K562 (cell line): ENCODE measurements around the gene VPS16. TPM values are rescaled to one million over a fixed set of nuclear protein-coding genes. Genes with fewer than 3 reads are reported as not detected.
A peak's percentile ranks its signal among the peaks of the same experiment; 100 is the strongest.

Source experiments
- ATAC-seq: fragments of 200-7000 bp; cut with Tn5 transposase; 3 replicates; pipeline ENCODE4 v1.9.1; 2020; ENCODE audit warnings: moderate library complexity
- BruUV-seq: library from RNA; stranded (reverse); fragments of 400-500 nt; replicated peaks from 2 replicates; lab custom pipeline; 2021; lab: Mats Ljungman, UMichigan
- CTCF ChIA-PET: fragments of 300-600 bp; formaldehyde crosslinking; extraction: SDS; loops from one replicate; lab custom pipeline; 2021; ENCODE audit warnings: low intra/inter-chr PET ratio; lab: Yijun Ruan, JAX
- POLR2A ChIA-PET: fragments of 300-600, 350-650 bp; sonication (Branson Sonifier 250); formaldehyde crosslinking; extraction: SDS; loops from one replicate; lab custom pipeline; 2021; ENCODE audit warnings: antibody characterized with exemption, inconsistent platforms; lab: Yijun Ruan, JAX
- DNase-seq, 4 experiments: peaks; one replicate each; pipeline versions ENCODE4 v3.0.0 to v3.0.0-alpha.2; 2011 to 2018; ENCODE audit warnings: low spot score in 3 of 4, mixed read lengths in 3 of 4; ENCODE audit errors: extremely low read depth in 1 of 4
- FAIRE-seq: peaks from 2 replicates; lab custom pipeline; 2011; peaks lifted over from hg19 to GRCh38; lab: Jason Lieb, UNC
- H2AFZ ChIP-seq: 2 replicates; pipeline ENCODE4 v1.6.0; 2011; ENCODE audit warnings: low read depth, low read length, control low read depth, inconsistent platforms
- H3K27ac ChIP-seq: fragments of 200-600 bp; 3 replicates; pipeline ENCODE4 v1.8.0; 2011; ENCODE audit warnings: low read depth, mild to moderate bottlenecking, control low read depth, inconsistent platforms, low read length, moderate library complexity, mixed read lengths; ENCODE audit errors: extremely low read depth
- H3K27me3 ChIP-seq, 2 experiments: fragments of 300-600 bp in 1 of 2; 2 replicates in 1 of 2; 3 replicates in 1 of 2; pipeline versions ENCODE4 v1.6.0 to v1.8.0; 2011; ENCODE audit warnings: inconsistent platforms in 2 of 2, low read length in 2 of 2, mild to moderate bottlenecking in 1 of 2, mixed read lengths in 1 of 2, moderate library complexity in 1 of 2; ENCODE audit not compliant: control insufficient read depth in 2 of 2, insufficient read depth in 2 of 2
- H3K36me3 ChIP-seq: fragments of 300-600 bp; 3 replicates; pipeline ENCODE4 v1.8.0; 2011; ENCODE audit warnings: mild to moderate bottlenecking, low read length, inconsistent platforms; ENCODE audit not compliant: control insufficient read depth, insufficient read depth
- H3K4me1 ChIP-seq, 2 experiments: fragments of 200-600 bp in 1 of 2; replicated peaks in 1 of 2; 2 replicates in 1 of 2; 3 replicates in 1 of 2; pipeline versions ENCODE4 v1.5.1 to v1.8.0; 2011; ENCODE audit warnings: inconsistent platforms in 2 of 2, low read length in 2 of 2, mild to moderate bottlenecking in 1 of 2, mixed read lengths in 1 of 2, moderate library complexity in 1 of 2; ENCODE audit not compliant: control insufficient read depth in 2 of 2, insufficient read depth in 2 of 2
- H3K4me2 ChIP-seq: 2 replicates; pipeline ENCODE4 v1.6.1; 2011; ENCODE audit warnings: low read length, control low read depth, inconsistent platforms, mixed read lengths; ENCODE audit not compliant: insufficient read depth
- H3K4me3 ChIP-seq: fragments of 200-600 bp; sonication (generic), shearing (Covaris generic); 2 replicates; pipeline ENCODE4 v1.5.1; 2016; ENCODE audit warnings: control low read depth, inconsistent platforms
- H3K79me2 ChIP-seq: fragments of 200-600 bp; 3 replicates; pipeline ENCODE4 v1.8.0; 2011; ENCODE audit warnings: low read length, inconsistent platforms; ENCODE audit not compliant: control insufficient read depth, insufficient read depth
- H3K9ac ChIP-seq, 2 experiments: 2 replicates each; pipeline versions ENCODE4 v1.6.0 to v1.6.1; 2011; ENCODE audit warnings: low read depth in 2 of 2, low read length in 2 of 2, control low read depth in 1 of 2, inconsistent platforms in 1 of 2, mild to moderate bottlenecking in 1 of 2, mixed read lengths in 1 of 2; ENCODE audit not compliant: insufficient read depth in 1 of 2
- H3K9me1 ChIP-seq: one replicate; pipeline ENCODE4 v1.6.0; 2011; ENCODE audit warnings: inconsistent platforms, mild to moderate bottlenecking, low read length, moderate library complexity; ENCODE audit not compliant: control insufficient read depth, insufficient read depth
- H3K9me3 ChIP-seq: replicated peaks from 2 replicates; pipeline ENCODE4 v1.5.1; 2011; ENCODE audit warnings: low read depth, low read length, inconsistent platforms; ENCODE audit not compliant: control insufficient read depth, insufficient read depth
- H4K20me1 ChIP-seq: replicated peaks from 2 replicates; pipeline ENCODE4 v1.6.1; 2011; ENCODE audit warnings: low read length, inconsistent platforms, mixed read lengths; ENCODE audit not compliant: control insufficient read depth, insufficient read depth
- ARID1B ChIP-seq: fragments of 450-650 bp; IDR thresholded peaks from 2 replicates; pipeline ENCODE4 v1.6.1; 2016; ENCODE audit warnings: antibody characterized with exemption, mild to moderate bottlenecking, inconsistent platforms
- BHLHE40 ChIP-seq: IDR thresholded peaks from 2 replicates; pipeline ENCODE4 v1.6.1; 2011; ENCODE audit warnings: low read length, improper control_type of control experiment
- BMI1 ChIP-seq: fragments of 150-350 bp; IDR thresholded peaks from 2 replicates; pipeline ENCODE4 v1.6.1; 2014; ENCODE audit warnings: low read length
- DNMT1 ChIP-seq: fragments of 450-650 bp; IDR thresholded peaks from 2 replicates; pipeline ENCODE4 v1.6.1; 2016; ENCODE audit warnings: antibody characterized with exemption, mild to moderate bottlenecking
- ERF ChIP-seq: fragments of 450-650 bp; formaldehyde crosslinking; IDR thresholded peaks from 2 replicates; pipeline ENCODE4 v1.4.0; 2020; ENCODE audit warnings: mild to moderate bottlenecking, mixed read lengths
- GATAD2B ChIP-seq: fragments of 450-650 bp; IDR thresholded peaks from 2 replicates; pipeline ENCODE4 v1.6.1; 2017; ENCODE audit warnings: mild to moderate bottlenecking, borderline replicate concordance
- HDAC8 ChIP-seq: fragments of 450-650 bp; IDR thresholded peaks from 2 replicates; pipeline ENCODE4 v1.6.1; 2016; ENCODE audit warnings: mild to moderate bottlenecking, missing genetic modification characterization, moderate library complexity, missing compliant biosample characterization
- MECOM ChIP-seq: fragments of 250-450 bp; sonication (Bioruptor Pico); IDR thresholded peaks from 2 replicates; pipeline ENCODE4 v1.8.0; 2022; ENCODE audit warnings: inconsistent platforms
- PHF21A ChIP-seq: fragments of 450-650 bp; IDR thresholded peaks from 2 replicates; pipeline ENCODE4 v1.6.1; 2017; ENCODE audit warnings: low read depth, borderline replicate concordance
- THAP12 ChIP-seq: fragments of 250-450 bp; sonication (Bioruptor Pico); IDR thresholded peaks from 2 replicates; pipeline ENCODE4 v1.9.0; 2021; ENCODE audit warnings: mild to moderate bottlenecking, inconsistent platforms
- WGBS: fragments of 100-300 bp; shearing (Covaris generic); methylation state at CpG from one replicate; pipeline ENCODE4 v1.1.6; 2016; ENCODE audit warnings: low coverage, mixed read lengths; ENCODE audit not compliant: insufficient coverage; ENCODE audit errors: missing lambda C conversion rate; 5-methylcytosine and 5-hydroxymethylcytosine counted together
- in situ Hi-C: fragments of 300-500 bp; cut with MboI; formaldehyde crosslinking; loops from 4 replicates; pipeline ENCODE4 v1.15.0; 2018; ENCODE audit warnings: inconsistent platforms, mixed read lengths
- intact Hi-C: fragments of 100-400 bp; cut with micrococcal nuclease; formaldehyde crosslinking; loops from 2 replicates; pipeline ENCODE4 v1.14.2; 2022
- polyA plus RNA-seq, 8 experiments: library from polyadenylated mRNA; depleted of rRNA in 4 of 8; stranded (reverse) in 5 of 8; unstranded in 3 of 8; fragments of >200 nt; fragmentation: Nextera tagmentation in 2 of 8; fragmentation: Illumina TruSeq in 1 of 8; extraction: Ambion mirVana in 2 of 8; extraction: Trizol in 1 of 8; gene quantifications; 2 replicates each; pipeline versions ENCODE4 v1.2.1 to v1.2.3, GENCODE V29; 2011 to 2014; ENCODE audit warnings: inconsistent platforms in 1 of 8, missing spikeins in 1 of 8
- total RNA-seq, 7 experiments: library from RNA; depleted of rRNA in 6 of 7; stranded (reverse); fragments of >200 nt in 6 of 7; fragmentation: Illumina TruSeq in 2 of 7; extraction: Trizol in 2 of 7; gene quantifications; 2 replicates each; pipeline versions ENCODE4 v1.2.1 to v1.2.3, GENCODE V29; 2011 to 2021; ENCODE audit warnings: low replicate concordance in 1 of 7

The VPS16 gene
- total and polyA plus RNA-seq, 9 of the 15 experiments (the other 6 are each of a cell fraction or from before 2014, with no cell fraction given): 6.8 to 24.7 (median 14.0) TPM

DNA sequence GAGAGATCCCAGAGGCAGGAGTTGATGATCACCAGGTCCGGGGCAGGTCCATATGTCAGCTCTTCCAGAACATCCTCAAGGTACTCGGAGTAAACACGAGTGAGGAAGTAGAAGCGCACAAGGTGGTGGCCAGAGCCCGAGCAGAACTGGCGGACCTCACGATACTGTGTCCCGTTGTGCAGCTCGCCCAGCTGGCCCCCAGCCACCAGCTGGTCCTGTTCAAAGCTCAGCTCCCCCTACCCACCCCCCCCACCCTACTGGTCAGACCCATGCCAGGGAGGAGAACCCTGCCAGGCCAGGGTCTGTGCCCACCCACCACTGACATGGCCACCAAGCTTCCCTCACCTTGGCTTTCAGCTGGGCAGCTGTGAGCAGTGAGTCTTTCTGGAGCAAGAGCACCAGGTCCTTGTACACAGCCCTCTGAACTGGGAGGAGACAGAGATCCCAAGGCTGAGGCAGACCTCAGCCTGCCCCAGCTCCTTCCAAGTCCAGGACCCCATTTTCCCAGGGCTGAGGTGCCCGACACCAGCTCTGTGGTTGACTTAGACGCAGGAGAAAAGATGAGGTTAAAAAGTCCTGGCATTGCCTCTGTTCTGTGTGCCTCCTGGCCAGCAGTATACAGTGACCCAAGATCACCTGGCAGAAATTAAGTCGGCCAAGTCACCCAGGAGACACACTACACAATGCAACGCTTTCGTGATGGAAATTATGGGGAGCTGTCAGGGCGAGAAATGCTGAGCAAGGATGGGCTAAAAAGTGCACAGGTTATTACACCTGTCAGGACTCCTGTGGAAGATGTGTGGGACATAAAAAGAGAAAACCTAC, 1.5 kb upstream of the VPS16 start:
- no peak for TF ChIP-seq ARID1B
- no peak for TF ChIP-seq DNMT1
- no peak for TF ChIP-seq BHLHE40
- no peak for TF ChIP-seq PHF21A
- TF ChIP-seq GATAD2B: no peak
- TF ChIP-seq BMI1: no peak
- TF ChIP-seq MECOM (CRISPR knock-in tag): no peak
- no peak for TF ChIP-seq THAP12 (CRISPR knock-in tag)
- TF ChIP-seq HDAC8 (tag): no peak
- no peak for TF ChIP-seq ERF (CRISPR knock-in tag)
- no peak overlapping the region for H2AFZ ChIP-seq
- no peak overlapping the region for H3K4me3 ChIP-seq
- H3K4me2 ChIP-seq: no peak overlapping the region
- H3K79me2 ChIP-seq: peaks cover 3% of the 10 kb centered on the region; the same call in 1 of the 3 replicates
- no peak overlapping the region for H3K27ac ChIP-seq
- 91% methylated on average over 7 of the region's 15 CpGs for WGBS
- no peak overlapping the region; a peak in 1 of 4 replicates for H3K9ac ChIP-seq
- intact Hi-C loops: no loop called here
- TSS peak; percentile 47 for BruUV-seq
- H4K20me1 ChIP-seq: no peaks in the 10 kb centered on the region
- H3K36me3 ChIP-seq: no peaks in the 10 kb centered on the region
- no peaks in the 10 kb centered on the region for H3K9me3 ChIP-seq
- no peak for FAIRE-seq
- DNase-seq: peak in 1 of 4 experiments; percentile 0
- in situ Hi-C loops: no loop called here
- no peak for ATAC-seq
- ChIA-PET POLR2A (interaction anchor here (1.1 kb wide), 1 partner anchor 131 kb away, joined by 3 read pairs; no protein-coding TSS in a partner anchor), CTCF (no interaction called here)
- peaks cover 9 to 25% of the 10 kb centered on the region in 2 experiments; a peak in 4 of 5 replicates for H3K4me1 ChIP-seq
- H3K9me1 ChIP-seq: no peaks in the 10 kb centered on the region
- H3K27me3 ChIP-seq: no peaks in the 10 kb centered on the region
